DND-41 (cell line): ENCODE measurements around the gene TCF7L2.

Experiments used
- ATAC-seq: fragments of 200-7000 bp; cut with Tn5 transposase; 3 replicates; pipeline ENCODE4 v1.9.1; 2021; ENCODE audit warnings: low read depth; ENCODE audit not compliant: insufficient read depth
- DNase-seq: peaks from one replicate; pipeline ENCODE4 v3.0.0-alpha.2; 2020
- H2AFZ ChIP-seq: 2 replicates; pipeline ENCODE4 v1.6.0; 2012; ENCODE audit warnings: low read depth, low read length
- H3K27ac ChIP-seq: 2 replicates; pipeline ENCODE4 v1.5.1; 2012; ENCODE audit warnings: low read length, inconsistent platforms
- H3K27me3 ChIP-seq: fragments of 200-600 bp; sonication (generic); 2 replicates; pipeline ENCODE4 v1.6.0; 2012; ENCODE audit warnings: low read length, mild to moderate bottlenecking, inconsistent platforms; ENCODE audit not compliant: insufficient read depth, poor library complexity
- H3K36me3 ChIP-seq: 2 replicates; pipeline ENCODE4 v1.5.1; 2012; ENCODE audit warnings: low read length, inconsistent platforms; ENCODE audit not compliant: insufficient read depth
- H3K4me1 ChIP-seq: 2 replicates; pipeline ENCODE4 v1.5.1; 2012; ENCODE audit warnings: mild to moderate bottlenecking, low read length; ENCODE audit not compliant: insufficient read depth
- H3K4me2 ChIP-seq: 2 replicates; pipeline ENCODE4 v1.6.0; 2012; ENCODE audit warnings: mild to moderate bottlenecking, moderate library complexity, low read length, inconsistent platforms; ENCODE audit not compliant: insufficient read depth
- H3K4me3 ChIP-seq, 2 experiments: fragments of 200-600 bp in 1 of 2; shearing (Covaris generic) in 1 of 2; 2 replicates each; pipeline ENCODE4 v1.5.1; 2012 to 2016; ENCODE audit warnings: inconsistent platforms in 2 of 2, low read length in 2 of 2, mild to moderate bottlenecking in 2 of 2, low read depth in 1 of 2, moderate library complexity in 1 of 2
- H3K79me2 ChIP-seq: 2 replicates; pipeline ENCODE4 v1.6.0; 2012; ENCODE audit warnings: low read length, inconsistent platforms; ENCODE audit not compliant: insufficient read depth
- H3K9ac ChIP-seq: 2 replicates; pipeline ENCODE4 v1.6.0; 2012; ENCODE audit warnings: low read depth, mild to moderate bottlenecking, inconsistent platforms, low read length, moderate library complexity
- H3K9me3 ChIP-seq: 2 replicates; pipeline ENCODE4 v1.5.1; 2012; ENCODE audit warnings: low read length, moderate library complexity, mild to moderate bottlenecking, inconsistent platforms; ENCODE audit not compliant: insufficient read depth, severe bottlenecking
- H4K20me1 ChIP-seq: 2 replicates; pipeline ENCODE4 v1.6.0; 2012; ENCODE audit warnings: low read length; ENCODE audit not compliant: insufficient read depth
- CTCF ChIP-seq: IDR thresholded peaks from 2 replicates; pipeline ENCODE4 v1.5.1; 2012; ENCODE audit warnings: borderline replicate concordance, low read length, moderate library complexity, mild to moderate bottlenecking; ENCODE audit not compliant: poor library complexity, severe bottlenecking; ENCODE audit errors: extremely low read depth
- EZH2 ChIP-seq: IDR thresholded peaks from 3 replicates; pipeline ENCODE4 v1.6.1; 2012; ENCODE audit warnings: borderline replicate concordance, low read depth, mild to moderate bottlenecking, moderate library complexity, low read length, inconsistent platforms; ENCODE audit not compliant: severe bottlenecking

Gene TCF7L2

GRCh38 chr10:113006656-113007342, 56.8 kb downstream of the TCF7L2 start:
- H4K20me1 ChIP-seq = peaks cover 86% of the 10 kb centered on the region
- H3K79me2 ChIP-seq = peaks cover 69% of the 10 kb centered on the region
- ATAC-seq (peak; percentile 57), DNase-seq (no peak)
- TF ChIP-seq CTCF (no peak), EZH2 (no peak)
- H3K27ac ChIP-seq = peak overlapping the region; percentile 59
- H3K9ac ChIP-seq = no peak overlapping the region
- H2AFZ ChIP-seq = no peak overlapping the region
- peak overlapping the region; percentile 74 for H3K4me2 ChIP-seq
- H3K4me1 ChIP-seq = peaks cover 42% of the 10 kb centered on the region
- no peak overlapping the region for H3K4me3 ChIP-seq
- H3K36me3 ChIP-seq = peaks cover 3% of the 10 kb centered on the region; the same call in 1 of the 2 replicates
- no peaks in the 10 kb centered on the region for H3K27me3 ChIP-seq
- no peaks in the 10 kb centered on the region for H3K9me3 ChIP-seq

DNA sequence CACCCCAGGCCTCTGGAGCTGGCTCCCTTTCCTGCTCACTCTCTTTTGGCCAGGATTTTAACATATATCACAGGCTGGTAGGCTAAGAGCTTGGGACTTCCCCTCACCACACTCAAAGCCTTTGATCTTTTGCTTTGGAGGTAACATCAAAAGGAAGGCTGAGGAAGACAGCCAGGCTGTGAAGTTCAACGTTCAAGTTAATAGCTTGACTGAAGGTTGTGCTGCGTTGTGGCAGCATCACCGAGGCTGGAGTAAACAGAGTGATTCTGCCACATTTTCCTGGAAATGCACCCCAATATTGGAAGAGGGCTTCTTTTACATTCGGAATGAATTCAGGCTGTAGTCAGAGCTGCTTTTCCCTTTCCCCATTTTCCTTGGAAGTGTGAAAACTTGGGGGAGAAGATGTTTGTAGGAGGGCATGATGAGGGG, 57.3 kb downstream of the TCF7L2 start:
- peak; percentile 77 for DNase-seq
- H3K4me2 ChIP-seq = peak overlapping the region; percentile 74
- peak overlapping the region; percentile 71 for H3K27ac ChIP-seq
- peak overlapping the region; percentile 36 for H3K9ac ChIP-seq
- H3K4me1 ChIP-seq = peaks cover 42% of the 10 kb centered on the region
- no peaks in the 10 kb centered on the region for H3K9me3 ChIP-seq
- H2AFZ ChIP-seq = no peak overlapping the region
- H3K4me3 ChIP-seq = peak overlapping the region in 1 of 2 experiments; percentile 44; a peak in 2 of 4 replicates
- TF ChIP-seq CTCF = no peak
- no peak for TF ChIP-seq EZH2
- peaks cover 69% of the 10 kb centered on the region for H3K79me2 ChIP-seq
- peaks cover 3% of the 10 kb centered on the region; the same call in 1 of the 2 replicates for H3K36me3 ChIP-seq
- H3K27me3 ChIP-seq = no peaks in the 10 kb centered on the region
- ATAC-seq = peak; percentile 95
- H4K20me1 ChIP-seq = peaks cover 86% of the 10 kb centered on the region

GRCh38 chr10:113007821-113008220, 57.8 kb downstream of the TCF7L2 start:
- Histone ChIP-seq H3K27ac (peak overlapping the region; percentile 71), H3K4me3 (peak overlapping the region in 1 of 2 experiments; percentile 44; a peak in 2 of 4 replicates), H3K4me1 (peaks cover 42% of the 10 kb centered on the region), H4K20me1 (peaks cover 88% of the 10 kb centered on the region), H3K4me2 (peak overlapping the region; percentile 74), H2AFZ (no peak overlapping the region), H3K79me2 (peaks cover 72% of the 10 kb centered on the region), H3K9ac (peak overlapping the region; percentile 36), H3K9me3 (no peaks in the 10 kb centered on the region), H3K36me3 (peaks cover 3% of the 10 kb centered on the region; the same call in 1 of the 2 replicates), H3K27me3 (no peaks in the 10 kb centered on the region)
- TF ChIP-seq EZH2 = no peak
- TF ChIP-seq CTCF = no peak
- peak; percentile 53 for DNase-seq
- ATAC-seq = peak; percentile 52
